T-cell (primary cell): ENCODE results near the gene SEMA4G. TPM values are rescaled to one million over a fixed set of nuclear protein-coding genes. Genes with fewer than 3 reads are reported as not detected.

ENCODE experiments used
- ATAC-seq, 4 experiments: fragments of 200-7000 bp in 3 of 4; fragments of 150-1000 bp in 1 of 4; cut with Tn5 transposase; replicated peaks in 1 of 4; 1 replicate in 3 of 4; 2 replicates in 1 of 4; pipeline ENCODE4 v1.10.0; 2021; ENCODE audit warnings: moderate library complexity in 3 of 4, mild to moderate bottlenecking in 2 of 4, moderate number of reproducible peaks in 1 of 4
- CTCF ChIA-PET, 2 donors: fragments of 300-600 bp; sonication (Branson Sonifier 250); formaldehyde crosslinking; loops; one replicate each; lab custom pipeline; 2022; ENCODE audit warnings: antibody characterized with exemption in 2 of 2; lab: Charles Lee
- POLR2A ChIA-PET, 2 donors: fragments of 300-600 bp; sonication (Branson Sonifier 250); formaldehyde crosslinking; loops; one replicate each; lab custom pipeline; 2022; ENCODE audit warnings: antibody characterized with exemption in 2 of 2; lab: Charles Lee
- DNase-seq, 35 experiments: peaks; one replicate each; pipeline versions ENCODE4 v3.0.0 to v3.0.0-alpha.2; 2013 to 2023
- H3K27ac ChIP-seq: one replicate; pipeline ENCODE4 v1.5.1; 2013; ENCODE audit warnings: low read length
- H3K27me3 ChIP-seq, 2 experiments: replicated peaks in 1 of 2; 1 replicate in 1 of 2; 2 replicates in 1 of 2; pipeline versions ENCODE4 v1.6.1 to v1.7.0; 2013; ENCODE audit warnings: low read length in 1 of 2, mixed read lengths in 1 of 2; ENCODE audit not compliant: control insufficient read depth in 2 of 2, insufficient read depth in 2 of 2; ENCODE audit errors: extremely low read depth in 1 of 2
- H3K36me3 ChIP-seq, 2 donors: 1 replicate in 1 of 2; 2 replicates in 1 of 2; pipeline versions ENCODE4 v1.6.1 to v1.7.0; 2013; ENCODE audit warnings: low read length in 1 of 2; ENCODE audit not compliant: control insufficient read depth in 2 of 2, insufficient read depth in 1 of 2; ENCODE audit errors: extremely low read depth in 1 of 2
- H3K4me1 ChIP-seq, 2 experiments: 1 replicate in 1 of 2; 2 replicates in 1 of 2; pipeline versions ENCODE4 v1.6.1 to v1.7.0; 2013; ENCODE audit warnings: low read length in 2 of 2, mixed read lengths in 1 of 2; ENCODE audit not compliant: insufficient read depth in 2 of 2, control insufficient read depth in 1 of 2; ENCODE audit errors: extremely low read depth in 1 of 2
- H3K4me3 ChIP-seq, 2 donors: 1 replicate in 1 of 2; 2 replicates in 1 of 2; pipeline versions ENCODE4 v1.5.1 to v1.7.0; 2013; ENCODE audit warnings: mild to moderate bottlenecking in 2 of 2, low read length in 1 of 2, moderate library complexity in 1 of 2; ENCODE audit not compliant: control insufficient read depth in 1 of 2; ENCODE audit errors: extremely low read depth in 1 of 2
- H3K9me3 ChIP-seq: 2 replicates; pipeline ENCODE4 v1.7.0; 2013
- H3K27ac Mint-ChIP-seq, 2 donors: one replicate each; pipeline ENCODE4 v1.8.0; 2020 to 2021; ENCODE audit warnings: mild to moderate bottlenecking in 2 of 2, mixed read lengths in 2 of 2
- H3K27me3 Mint-ChIP-seq, 2 donors: one replicate each; pipeline ENCODE4 v1.8.0; 2021 to 2022; ENCODE audit warnings: mixed read lengths in 2 of 2
- H3K36me3 Mint-ChIP-seq: one replicate; pipeline ENCODE4 v1.8.0; 2021; ENCODE audit warnings: mixed read lengths
- H3K4me1 Mint-ChIP-seq, 3 donors: one replicate each; pipeline ENCODE4 v1.8.0; 2020 to 2022; ENCODE audit warnings: mixed read lengths in 3 of 3, mild to moderate bottlenecking in 1 of 3
- H3K4me3 Mint-ChIP-seq, 3 donors: one replicate each; pipeline ENCODE4 v1.8.0; 2020 to 2022; ENCODE audit warnings: mild to moderate bottlenecking in 3 of 3, mixed read lengths in 3 of 3, moderate library complexity in 3 of 3
- H3K9me3 Mint-ChIP-seq, 3 donors: one replicate each; pipeline ENCODE4 v1.8.0; 2020 to 2022; ENCODE audit warnings: mixed read lengths in 3 of 3
- WGBS: methylation state at CpG from one replicate; pipeline ENCODE4 v1.1.5; 2013; ENCODE audit warnings: missing lambda C conversion rate; ENCODE audit not compliant: insufficient coverage; 5-methylcytosine and 5-hydroxymethylcytosine counted together
- total RNA-seq, 35 experiments: library from RNA in 6 of 35; stranded (reverse) in 6 of 35; fragments of 120-200 nt in 1 of 35; gene quantifications; one replicate each; pipeline versions ENCODE4 v1.2.1 to v1.2.4 and lab custom pipeline; 2013 to 2026

Gene SEMA4G
- total RNA-seq, 5 donors from 2014 or later (not counting 1 experiment from before 2014, with no cell fraction given): 1.1 to 2.8 (median 1.4) TPM

GRCh38 chr10:101005869-101006567 is 36.7 kb downstream of the SEMA4G start:
- no peak overlapping the region for H3K4me3 ChIP-seq
- no peak for DNase-seq
- Mint-ChIP-seq H3K9me3 (no peaks in the 10 kb centered on the region), H3K27ac (peak overlapping the region in 1 of 2 donors; percentile 23), H3K27me3 (no peaks in the 10 kb centered on the region), H3K4me1 (peaks cover 2 to 4% (median 3%) of the 10 kb centered on the region in 3 donors), H3K4me3 (no peak overlapping the region), H3K36me3 (peaks cover 6% of the 10 kb centered on the region)
- no peaks in the 10 kb centered on the region for H3K27me3 ChIP-seq
- H3K27ac ChIP-seq: no peak overlapping the region
- ChIA-PET POLR2A (interaction anchor here in 1 of 2 donors (0.6 to 1.4 kb wide), 2 partner anchors 11 to 24 kb away, joined by 4 to 5 read pairs; partner anchors contain the start of genes PDZD7 and SFXN3), CTCF (interaction anchor here in 1 of 2 donors (1.3 kb wide), 1 partner anchor 13 kb away, joined by 5 read pairs; no protein-coding TSS in a partner anchor)
- H3K9me3 ChIP-seq: no peaks in the 10 kb centered on the region
- peaks cover 0 to 3% of the 10 kb centered on the region in 2 experiments for H3K4me1 ChIP-seq
- H3K36me3 ChIP-seq: peaks cover 0 to 15% of the 10 kb centered on the region in 2 donors
- no peak for ATAC-seq
- 64% methylated on average over 2 of the region's 4 CpGs for WGBS

GRCh38 chr10:101006593-101007098 is 37.3 kb downstream of the SEMA4G start:
- no peaks in the 10 kb centered on the region for H3K9me3 Mint-ChIP-seq
- no peak overlapping the region for H3K4me3 Mint-ChIP-seq
- Histone ChIP-seq H3K36me3 (peaks cover 0 to 15% of the 10 kb centered on the region in 2 donors), H3K4me1 (peaks cover 0 to under 1% of the 10 kb centered on the region in 2 experiments), H3K9me3 (no peaks in the 10 kb centered on the region), H3K4me3 (no peak overlapping the region), H3K27me3 (no peaks in the 10 kb centered on the region), H3K27ac (no peak overlapping the region)
- no peaks in the 10 kb centered on the region for H3K27me3 Mint-ChIP-seq
- POLR2A ChIA-PET: interaction anchor here in 1 of 2 donors (1.4 kb wide), 1 partner anchor 24 kb away, joined by 5 read pairs; the partner anchor contains the start of genes PDZD7 and SFXN3
- ATAC-seq: no peak
- H3K36me3 Mint-ChIP-seq: peaks cover 6% of the 10 kb centered on the region
- no peak for DNase-seq
- 96% methylated on average over 33 of the region's 33 CpGs for WGBS
- H3K27ac Mint-ChIP-seq: no peak overlapping the region
- CTCF ChIA-PET: no interaction called here
- no peaks in the 10 kb centered on the region for H3K4me1 Mint-ChIP-seq

- Mint-ChIP-seq H3K9me3 (no peaks in the 10 kb centered on the region), H3K4me3 (no peak overlapping the region), H3K36me3 (peaks cover 6% of the 10 kb centered on the region), H3K27me3 (no peaks in the 10 kb centered on the region), H3K27ac (no peak overlapping the region), H3K4me1 (no peaks in the 10 kb centered on the region)
- 89% methylated on average over 7 of the region's 11 CpGs for WGBS
- no peak overlapping the region for H3K4me3 ChIP-seq
- H3K4me1 ChIP-seq: no peaks in the 10 kb centered on the region
- POLR2A ChIA-PET: interaction anchor here in 1 of 2 donors (1.4 kb wide), 1 partner anchor 23 kb away, joined by 5 read pairs; the partner anchor contains the start of genes PDZD7 and SFXN3
- ATAC-seq: no peak
- DNase-seq: no peak
- H3K27ac ChIP-seq: no peak overlapping the region
- H3K36me3 ChIP-seq: peaks cover 0 to 15% of the 10 kb centered on the region in 2 donors
- H3K9me3 ChIP-seq: no peaks in the 10 kb centered on the region
- no peaks in the 10 kb centered on the region for H3K27me3 ChIP-seq
- CTCF ChIA-PET: no interaction called here
These were observed 37.9 kb downstream of the SEMA4G start for GRCh38 chr10:101007099-101007711.

GRCh38 chr10:101007915-101008822 is 38.9 kb downstream of the SEMA4G start:
- 78% methylated on average over 10 of the region's 13 CpGs for WGBS
- DNase-seq: no peak
- ChIA-PET POLR2A (no interaction called here), CTCF (interaction anchor here in 1 of 2 donors (0.6 kb wide), 1 partner anchor 16 kb away, joined by 3 read pairs; no protein-coding TSS in a partner anchor)
- no peak overlapping the region for H3K27ac Mint-ChIP-seq
- peaks cover 6% of the 10 kb centered on the region for H3K36me3 Mint-ChIP-seq
- H3K4me3 Mint-ChIP-seq: no peak overlapping the region
- peaks cover 7% of the 10 kb centered on the region in 3 donors for H3K4me1 Mint-ChIP-seq
- Histone ChIP-seq H3K9me3 (no peaks in the 10 kb centered on the region), H3K4me3 (no peak overlapping the region), H3K36me3 (peaks cover 0 to 9% of the 10 kb centered on the region in 2 donors), H3K27me3 (no peaks in the 10 kb centered on the region), H3K4me1 (peaks cover 0 to 7% of the 10 kb centered on the region in 2 experiments), H3K27ac (no peak overlapping the region)
- H3K9me3 Mint-ChIP-seq: no peaks in the 10 kb centered on the region
- ATAC-seq: no peak
- no peaks in the 10 kb centered on the region for H3K27me3 Mint-ChIP-seq

GRCh38 chr10:101008823-101009423 is 39.6 kb downstream of the SEMA4G start:
- Histone ChIP-seq H3K9me3 (no peaks in the 10 kb centered on the region), H3K4me1 (peaks cover 0 to 11% of the 10 kb centered on the region in 2 experiments), H3K36me3 (peaks cover 0 to 3% of the 10 kb centered on the region in 2 donors), H3K27me3 (no peaks in the 10 kb centered on the region), H3K4me3 (no peak overlapping the region), H3K27ac (no peak overlapping the region)
- CTCF ChIA-PET: no interaction called here
- H3K27ac Mint-ChIP-seq: no peak overlapping the region
- no peak for DNase-seq
- POLR2A ChIA-PET: no interaction called here
- peaks cover 6% of the 10 kb centered on the region for H3K36me3 Mint-ChIP-seq
- no peaks in the 10 kb centered on the region for H3K27me3 Mint-ChIP-seq
- H3K4me1 Mint-ChIP-seq: peaks cover 10 to 11% (median 11%) of the 10 kb centered on the region in 3 donors
- H3K9me3 Mint-ChIP-seq: no peaks in the 10 kb centered on the region
- H3K4me3 Mint-ChIP-seq: no peak overlapping the region
- 0% methylated on average over 1 of the region's 6 CpGs for WGBS
- ATAC-seq: no peak
